Choroid plexus epithelial cell (primary cell): ENCODE data around the gene SNCAIP.

ENCODE experiments used
- DNase-seq: peaks from one replicate; pipeline ENCODE4 v3.0.0-alpha.2; 2010; ENCODE audit warnings: low read depth
- H3K4me3 ChIP-seq: 2 replicates; pipeline ENCODE4 v1.5.1; 2011; ENCODE audit warnings: low read depth, mild to moderate bottlenecking, control low read depth, low read length, moderate library complexity
- CTCF ChIP-seq: conservative IDR thresholded peaks from 2 replicates; pipeline ENCODE4 v1.5.1; 2011; ENCODE audit warnings: low read depth, mild to moderate bottlenecking, control low read depth, inconsistent platforms, low read length, moderate library complexity

SNCAIP gene

GRCh38 chr5:122311961-122312590, at the start of gene SNCAIP:
Gene SNCAIP, plus strand, starts transcription at chr5:122312237. Its CDS starts 78,898 bp downstream, at chr5:122391135.
- peak within 1 kb of the TSS; percentile 57 for H3K4me3 ChIP-seq
- peak; percentile 42 for DNase-seq
- TF ChIP-seq CTCF: no peak

GRCh38 chr5:122263352-122264030, 48.5 kb upstream of the SNCAIP start:
- DNase-seq: peak; percentile 59
- no peak overlapping the region for H3K4me3 ChIP-seq
- TF ChIP-seq CTCF: no peak

GRCh38 chr5:122264610-122265009, 47.4 kb upstream of the SNCAIP start:
- DNase-seq: no peak
- no peak for TF ChIP-seq CTCF

GRCh38 chr5:122267185-122267584, 44.9 kb upstream of the SNCAIP start:
- no peak overlapping the region for H3K4me3 ChIP-seq
- TF ChIP-seq CTCF: no peak
- no peak for DNase-seq

More at GRCh38 chr5:122264610-122265009, 47.4 kb upstream of the SNCAIP start:
- no peak overlapping the region for H3K4me3 ChIP-seq

- TF ChIP-seq CTCF: no peak
- H3K4me3 ChIP-seq: no peak overlapping the region
- DNase-seq: no peak
These were observed 38.3 kb upstream of the SNCAIP start for GRCh38 chr5:122273696-122274095.

- H3K4me3 ChIP-seq: no peak overlapping the region
- no peak for TF ChIP-seq CTCF
- no peak for DNase-seq
These were observed 28.4 kb upstream of the SNCAIP start for GRCh38 chr5:122283592-122283991.

GRCh38 chr5:122286541-122286940, 25.5 kb upstream of the SNCAIP start:
- no peak for TF ChIP-seq CTCF
- no peak for DNase-seq
- no peak overlapping the region for H3K4me3 ChIP-seq
